AG09309 (cell line): ENCODE measurements around the gene SERPINA3.

Experiments used
- DNase-seq: peaks from one replicate; pipeline ENCODE4 v3.0.0-alpha.2; 2010; ENCODE audit warnings: low read depth
- H3K4me3 ChIP-seq: 2 replicates; pipeline ENCODE4 v1.5.1; 2011; ENCODE audit warnings: mild to moderate bottlenecking, low read depth, low read length, moderate library complexity; ENCODE audit not compliant: control insufficient read depth
- TF ChIP-seq, protein P1 (sequence below): IDR thresholded peaks from 2 replicates; pipeline ENCODE4 v1.5.1; 2011; ENCODE audit warnings: mild to moderate bottlenecking, low read depth, low read length, inconsistent platforms; ENCODE audit not compliant: insufficient read depth, control insufficient read depth; ENCODE audit errors: missing control alignments

Gene SERPINA3

GRCh38 chr14:94617366-94617941, 5.3 kb downstream of the SERPINA3 start:
- TF ChIP-seq, protein P1, sequence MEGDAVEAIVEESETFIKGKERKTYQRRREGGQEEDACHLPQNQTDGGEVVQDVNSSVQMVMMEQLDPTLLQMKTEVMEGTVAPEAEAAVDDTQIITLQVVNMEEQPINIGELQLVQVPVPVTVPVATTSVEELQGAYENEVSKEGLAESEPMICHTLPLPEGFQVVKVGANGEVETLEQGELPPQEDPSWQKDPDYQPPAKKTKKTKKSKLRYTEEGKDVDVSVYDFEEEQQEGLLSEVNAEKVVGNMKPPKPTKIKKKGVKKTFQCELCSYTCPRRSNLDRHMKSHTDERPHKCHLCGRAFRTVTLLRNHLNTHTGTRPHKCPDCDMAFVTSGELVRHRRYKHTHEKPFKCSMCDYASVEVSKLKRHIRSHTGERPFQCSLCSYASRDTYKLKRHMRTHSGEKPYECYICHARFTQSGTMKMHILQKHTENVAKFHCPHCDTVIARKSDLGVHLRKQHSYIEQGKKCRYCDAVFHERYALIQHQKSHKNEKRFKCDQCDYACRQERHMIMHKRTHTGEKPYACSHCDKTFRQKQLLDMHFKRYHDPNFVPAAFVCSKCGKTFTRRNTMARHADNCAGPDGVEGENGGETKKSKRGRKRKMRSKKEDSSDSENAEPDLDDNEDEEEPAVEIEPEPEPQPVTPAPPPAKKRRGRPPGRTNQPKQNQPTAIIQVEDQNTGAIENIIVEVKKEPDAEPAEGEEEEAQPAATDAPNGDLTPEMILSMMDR: no peak
- H3K4me3 ChIP-seq: no peak overlapping the region
- no peak for DNase-seq

- no peak overlapping the region for H3K4me3 ChIP-seq
- no peak for DNase-seq
- TF ChIP-seq, protein P1: no peak
Observed at GRCh38 chr14:94617988-94618822, 6.0 kb downstream of the SERPINA3 start.

GRCh38 chr14:94619297-94619696, 7.1 kb downstream of the SERPINA3 start:
- TF ChIP-seq, protein P1: no peak
- no peak overlapping the region for H3K4me3 ChIP-seq
- no peak for DNase-seq

DNA sequence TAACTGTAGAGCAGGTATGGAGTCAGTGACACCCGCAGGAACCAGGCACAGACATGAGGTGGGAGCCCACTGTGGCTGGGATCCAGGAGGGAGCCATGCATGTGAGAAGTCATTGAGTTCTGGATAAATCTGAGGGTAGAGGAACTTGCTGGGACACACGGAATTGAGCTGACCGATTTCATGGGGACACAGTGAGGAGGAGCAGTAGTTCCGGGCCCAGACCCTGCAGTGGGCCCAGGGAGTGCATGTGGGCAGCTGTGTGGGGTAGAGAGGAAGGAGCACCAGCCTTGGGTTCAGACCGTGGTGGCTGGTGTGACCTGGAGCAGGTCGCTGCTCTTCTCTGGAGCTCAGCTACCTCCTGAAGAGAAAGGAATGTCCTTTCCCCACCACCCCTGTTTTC, 8.4 kb downstream of the SERPINA3 start:
- DNase-seq: no peak
- no peak overlapping the region for H3K4me3 ChIP-seq
- TF ChIP-seq, protein P1: no peak

DNA sequence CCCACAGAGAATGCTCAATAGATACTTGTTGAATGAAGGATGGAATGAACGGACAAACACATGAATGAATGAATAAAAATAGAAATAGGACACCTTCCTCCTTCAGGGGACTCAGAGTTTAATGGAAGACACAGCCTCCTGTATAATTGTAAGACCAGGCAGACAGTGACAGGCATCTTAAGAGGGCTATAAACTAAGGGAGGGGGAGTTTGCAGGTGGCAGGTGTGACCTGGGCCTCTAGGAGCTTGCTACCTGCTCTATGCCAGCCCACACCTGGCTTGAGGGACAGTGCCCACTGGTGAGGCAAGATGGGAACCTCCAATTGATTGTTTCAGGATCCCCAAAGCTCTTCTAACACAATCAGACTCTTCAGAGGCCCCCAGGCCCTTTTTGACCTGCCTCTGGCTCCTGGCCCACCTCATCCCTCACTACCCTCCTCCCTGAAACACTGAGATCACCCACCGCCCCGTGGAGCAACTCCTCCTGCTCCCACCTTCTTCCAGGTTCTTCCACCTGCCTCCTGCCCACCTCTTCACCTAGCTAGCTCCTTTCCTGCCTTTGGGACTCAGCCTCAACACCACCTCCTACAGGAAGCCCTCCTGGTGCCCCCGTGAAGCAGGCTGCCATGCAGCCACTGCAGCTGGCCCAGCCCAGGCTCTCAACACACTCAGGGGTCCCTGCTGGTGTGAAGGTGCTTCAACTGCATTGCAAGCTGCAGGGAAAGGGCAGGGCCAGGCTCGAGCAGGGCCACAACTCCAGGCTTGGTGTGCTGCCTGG, 9.4 kb downstream of the SERPINA3 start:
- H3K4me3 ChIP-seq: no peak overlapping the region
- DNase-seq: no peak
- TF ChIP-seq, protein P1: no peak

DNA sequence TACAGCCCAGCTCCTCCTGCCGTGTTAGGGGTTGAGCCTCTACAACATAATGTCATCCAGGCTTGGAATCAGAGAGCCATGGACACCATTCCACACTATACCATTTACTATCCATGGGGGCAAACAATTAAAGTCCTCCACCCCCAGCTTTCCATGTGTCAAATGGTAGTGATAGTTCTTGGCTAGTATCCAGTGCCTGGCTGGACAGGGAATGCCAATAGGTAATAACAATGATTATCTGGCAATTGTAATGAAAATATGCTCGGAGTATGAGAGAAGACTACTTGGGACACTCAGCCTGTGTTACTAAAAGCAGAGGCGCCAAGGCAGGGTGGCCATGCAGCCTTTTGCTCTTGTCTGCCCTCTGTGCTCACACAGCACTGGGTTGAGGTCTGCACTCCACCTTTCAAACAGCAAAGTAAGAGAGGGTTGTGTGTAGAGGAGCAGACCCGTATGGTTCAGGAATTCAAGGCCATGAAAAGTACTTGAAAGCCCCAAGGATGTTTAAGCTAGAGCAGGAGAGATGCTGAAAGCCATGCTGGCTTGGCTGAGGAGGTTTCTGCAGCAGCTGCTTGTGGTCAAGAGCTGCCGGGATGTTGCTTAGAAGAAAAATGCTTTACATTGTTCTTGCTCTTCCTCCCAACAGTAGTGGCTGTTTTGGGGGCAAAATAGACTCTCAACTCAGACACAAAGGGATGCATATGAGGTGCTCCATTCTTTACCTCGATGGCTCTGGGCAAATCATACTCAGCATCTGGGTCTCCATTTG, 10.6 kb downstream of the SERPINA3 start:
- no peak for DNase-seq
- TF ChIP-seq, protein P1: no peak
- H3K4me3 ChIP-seq: no peak overlapping the region
